PC-9 (cell line): ENCODE measurements around the gene TBX6.

Source experiments
- CTCF ChIP-seq: fragments of 200-600 bp; sonication (generic); conservative IDR thresholded peaks from 2 replicates; pipeline ENCODE4 v1.6.1; 2017; ENCODE audit warnings: mixed run types, antibody characterized with exemption, mild to moderate bottlenecking, moderate library complexity
- EZH2 ChIP-seq: fragments of 200-600 bp; sonication (generic); IDR thresholded peaks from 2 replicates; pipeline ENCODE4 v1.8.0; 2017; ENCODE audit warnings: antibody characterized with exemption, low read depth

GRCh38 chr16:30054451-30054850 is 37.3 kb downstream of the TBX6 start:
- TF ChIP-seq CTCF (no peak), EZH2 (no peak)
